Lung (tissue), 12 donors: ENCODE measurements around the gene MYH7. TPM values are rescaled to one million over a fixed set of nuclear protein-coding genes. Genes with fewer than 3 reads are reported as not detected.

Experiments used
- ATAC-seq: fragments of 200-7000 bp; cut with Tn5 transposase; one replicate; pipeline ENCODE4 v1.9.1; 2020; ENCODE audit warnings: moderate number of reproducible peaks; ENCODE audit not compliant: insufficient read depth, low FRiP score
- DNase-seq, 3 donors: peaks; one replicate each; pipeline ENCODE4 v3.0.0-alpha.2; 2013 to 2017
- H3K27ac ChIP-seq, 2 donors: one replicate each; pipeline ENCODE4 v1.5.1; 2013; ENCODE audit warnings: mild to moderate bottlenecking in 2 of 2, moderate library complexity in 2 of 2, control low read depth in 1 of 2, inconsistent platforms in 1 of 2, low read depth in 1 of 2, low read length in 1 of 2
- H3K27me3 ChIP-seq, 3 donors: one replicate each; pipeline ENCODE4 v1.5.1; 2013; ENCODE audit warnings: low read length in 2 of 3; ENCODE audit not compliant: control insufficient read depth in 3 of 3, insufficient read depth in 3 of 3
- H3K36me3 ChIP-seq, 4 donors: one replicate each; pipeline ENCODE4 v1.5.1; 2013; ENCODE audit warnings: low read length in 4 of 4, mild to moderate bottlenecking in 1 of 4, moderate library complexity in 1 of 4; ENCODE audit not compliant: control insufficient read depth in 4 of 4, insufficient read depth in 4 of 4
- H3K4me1 ChIP-seq, 5 donors: one replicate each; pipeline ENCODE4 v1.5.1; 2013; ENCODE audit warnings: low read length in 5 of 5, mild to moderate bottlenecking in 2 of 5, moderate library complexity in 1 of 5; ENCODE audit not compliant: control insufficient read depth in 5 of 5, insufficient read depth in 5 of 5
- H3K4me3 ChIP-seq: one replicate; pipeline ENCODE4 v1.5.1; 2013; ENCODE audit warnings: mild to moderate bottlenecking, control low read depth, moderate library complexity
- H3K9ac ChIP-seq, 2 donors: one replicate each; pipeline ENCODE4 v1.5.1; 2013; ENCODE audit warnings: low read length in 2 of 2, control low read depth in 1 of 2; ENCODE audit not compliant: insufficient read depth in 1 of 2
- H3K9me3 ChIP-seq, 4 donors: one replicate each; pipeline ENCODE4 v1.5.1; 2013; ENCODE audit warnings: low read length in 3 of 4, mild to moderate bottlenecking in 1 of 4, moderate library complexity in 1 of 4; ENCODE audit not compliant: control insufficient read depth in 4 of 4, insufficient read depth in 3 of 4
- CTCF ChIP-seq: IDR thresholded peaks from 2 replicates; pipeline ENCODE4 v1.5.1; 2012; ENCODE audit warnings: mild to moderate bottlenecking; ENCODE audit errors: control extremely low read depth, extremely low read depth
- WGBS, 2 donors: extraction: QIAGEN DNeasy Blood & Tissue Kit; methylation state at CpG; one replicate each; pipeline ENCODE4 v1.1.7; 2013; 5-methylcytosine and 5-hydroxymethylcytosine counted together
- polyA plus RNA-seq, 2 donors: library from polyadenylated mRNA; stranded (reverse); fragments of 200-250 nt; gene quantifications; one replicate each; pipeline ENCODE4 v1.2.1, GENCODE V29; 2013
- total RNA-seq, 2 donors: library from RNA; depleted of rRNA in 1 of 2; stranded (reverse); fragments of >200 nt in 1 of 2; gene quantifications; one replicate each; pipeline ENCODE4 v1.2.1, GENCODE V29; 2014 to 2021
- donor health status: control.
- donor health status: control.
- donor health status: Bipolar disorder and iron deficiency.
- donor health status: healthy.
- donor health status: DM: yes; HTN: yes; CAD: no.

The MYH7 gene
- total and polyA plus RNA-seq, 4 donors: 0.02 to 0.19 (median 0.09) TPM; not detected in 1

GRCh38 chr14:23399136-23399535 lies 36.3 kb downstream of the MYH7 start:
- Histone ChIP-seq H3K4me1 (no peaks in the 10 kb centered on the region), H3K4me3 (no peak overlapping the region), H3K36me3 (no peaks in the 10 kb centered on the region), H3K9ac (no peak overlapping the region), H3K27me3 (peaks cover 0 to 5% (median 0%) of the 10 kb centered on the region in 3 donors), H3K27ac (peak overlapping the region in 1 of 2 donors; percentile 47), H3K9me3 (peaks cover 0 to 2% (median 0%) of the 10 kb centered on the region in 4 donors)
- no peak for TF ChIP-seq CTCF
- no peak for ATAC-seq
- DNase-seq: no peak
- WGBS, 2 donors: 85 to 100% methylated on average over 3 of the region's 3 CpGs

GRCh38 chr14:23398348-23398747 lies 37.1 kb downstream of the MYH7 start:
- ATAC-seq (no peak), DNase-seq (no peak)
- Histone ChIP-seq H3K9me3 (peaks cover 0 to 2% (median 0%) of the 10 kb centered on the region in 4 donors), H3K27me3 (peaks cover 0 to 5% (median 0%) of the 10 kb centered on the region in 3 donors), H3K4me1 (no peaks in the 10 kb centered on the region), H3K4me3 (no peak overlapping the region), H3K27ac (no peak overlapping the region), H3K36me3 (no peaks in the 10 kb centered on the region), H3K9ac (no peak overlapping the region)
- TF ChIP-seq CTCF: no peak
- 80 to 90% methylated on average over 4 of the region's 4 CpGs for WGBS, 2 donors

GRCh38 chr14:23396781-23397407 lies 38.6 kb downstream of the MYH7 start:
- Histone ChIP-seq H3K27me3 (no peaks in the 10 kb centered on the region), H3K27ac (no peak overlapping the region), H3K4me3 (no peak overlapping the region), H3K9ac (no peak overlapping the region), H3K4me1 (no peaks in the 10 kb centered on the region), H3K9me3 (no peaks in the 10 kb centered on the region), H3K36me3 (no peaks in the 10 kb centered on the region)
- ATAC-seq: no peak
- no peak for DNase-seq
- WGBS, 2 donors: 92 to 94% methylated on average over 10 of the region's 10 CpGs
- TF ChIP-seq CTCF: no peak

- no peak overlapping the region for H3K27ac ChIP-seq
- no peaks in the 10 kb centered on the region for H3K4me1 ChIP-seq
- no peak overlapping the region for H3K4me3 ChIP-seq
- no peaks in the 10 kb centered on the region for H3K36me3 ChIP-seq
- 91% methylated on average over 10 of the region's 10 CpGs for WGBS, 2 donors
- H3K9ac ChIP-seq: no peak overlapping the region
- DNase-seq (no peak), ATAC-seq (no peak)
- H3K27me3 ChIP-seq: no peaks in the 10 kb centered on the region
- TF ChIP-seq CTCF: no peak
- no peaks in the 10 kb centered on the region for H3K9me3 ChIP-seq
These were observed 39.3 kb downstream of the MYH7 start for GRCh38 chr14:23396126-23396525.
